NT2/D1 (cell line): Measurements from ENCODE around the gene SEL1L3.

Source experiments
- SUZ12 ChIP-seq: IDR thresholded peaks from 2 replicates; pipeline ENCODE4 v1.6.1; 2011; ENCODE audit not compliant: insufficient read length, insufficient read depth; ENCODE audit errors: extremely low read depth
- YY1 ChIP-seq: IDR thresholded peaks from 2 replicates; pipeline ENCODE4 v1.6.1; 2011; ENCODE audit not compliant: insufficient read length, insufficient read depth

DNA sequence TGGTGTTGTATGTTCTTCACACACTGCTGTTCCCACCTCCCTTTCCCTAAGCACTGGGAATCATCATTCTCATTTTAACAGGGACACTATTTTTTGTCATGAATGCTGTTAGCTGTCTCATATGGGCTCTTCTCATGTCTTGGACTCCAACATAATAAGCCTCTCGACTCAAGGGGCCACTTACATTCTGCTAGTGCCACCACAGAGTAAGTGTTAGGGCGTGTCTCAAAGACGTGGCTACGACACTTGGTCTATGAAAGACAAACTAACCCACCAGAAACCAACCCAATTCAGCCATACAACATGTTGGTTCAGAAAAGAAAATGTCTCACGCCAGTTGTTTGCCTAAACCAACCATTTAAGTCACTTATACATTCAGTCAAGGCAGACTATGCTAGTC is 32.2 kb downstream of the SEL1L3 start:
- TF ChIP-seq SUZ12 (no peak), YY1 (no peak)
